ENCODE data around the gene TAS2R9.
A peak's percentile ranks its signal among the peaks of the same experiment; 100 is the strongest.
"Not testable (repeated sequence)": the region's sequence is repeated elsewhere in the genome, so short reads cannot be mapped to it uniquely, and the experiment has no call there.

TAS2R9 gene

GRCh38 chr12:10802587-10802986, 7.4 kb downstream of the TAS2R9 start, which contains the start of gene TAS2R7:
TSS of gene TAS2R7 (minus strand) at chr12:10802627. CDS start at chr12:10802570, 57 bp downstream.
- DNase-seq (ENCODE audit: low read depth) = no peak
- H3K4me3 ChIP-seq (replicated peaks; ENCODE audit: low read depth, low read length) = no peak within 1 kb of the TSS
- no peak for TF ChIP-seq CTCF (IDR thresholded peaks at IDR 0.05; ENCODE audit: low read length, missing control alignments)

- no peak for DNase-seq (ENCODE audit: low read depth)
- no peak for TF ChIP-seq CTCF (IDR thresholded peaks at IDR 0.05; ENCODE audit: low read length, missing control alignments)
- H3K4me3 ChIP-seq (replicated peaks; ENCODE audit: low read depth, low read length) = no peak overlapping the region
These were observed 8.2 kb downstream of the TAS2R9 start for GRCh38 chr12:10801741-10802140.

GRCh38 chr12:10794222-10794621, 15.7 kb downstream of the TAS2R9 start:
- no peak for TF ChIP-seq CTCF (IDR thresholded peaks at IDR 0.05; ENCODE audit: low read length, missing control alignments)
- no peak for DNase-seq (ENCODE audit: low read depth)
- no peak overlapping the region for H3K4me3 ChIP-seq (replicated peaks; ENCODE audit: low read depth, low read length)

- DNase-seq (ENCODE audit: low read depth); H3K4me3 ChIP-seq (replicated peaks; ENCODE audit: low read depth, low read length): not testable (repeated sequence)
These were observed 18.2 kb downstream of the TAS2R9 start for GRCh38 chr12:10791769-10792168.

GRCh38 chr12:10783252-10783651, 26.7 kb downstream of the TAS2R9 start:
- no peak overlapping the region for H3K4me3 ChIP-seq (replicated peaks; ENCODE audit: low read depth, low read length)
- DNase-seq (ENCODE audit: low read depth) = no peak
- no peak for TF ChIP-seq CTCF (IDR thresholded peaks at IDR 0.05; ENCODE audit: low read length, missing control alignments)

GRCh38 chr12:10779103-10779502, 30.9 kb downstream of the TAS2R9 start:
- H3K4me3 ChIP-seq (replicated peaks; ENCODE audit: low read depth, low read length) = no peak overlapping the region
- no peak for TF ChIP-seq CTCF (IDR thresholded peaks at IDR 0.05; ENCODE audit: low read length, missing control alignments)
- DNase-seq (ENCODE audit: low read depth) = no peak

- no peak overlapping the region for H3K4me3 ChIP-seq (replicated peaks; ENCODE audit: low read depth, low read length)
- TF ChIP-seq CTCF (IDR thresholded peaks at IDR 0.05; ENCODE audit: low read length, missing control alignments) = peak; percentile 64
- peak; percentile 74 for DNase-seq (ENCODE audit: low read depth)
These were observed 38.7 kb downstream of the TAS2R9 start for GRCh38 chr12:10771132-10771733.

Measured in fibroblast of pulmonary artery (primary cell).